ENCODE measurements around the gene CCDC121. TPM values are rescaled to one million over a fixed set of nuclear protein-coding genes. Genes with fewer than 3 reads are reported as not detected.

Gene CCDC121
- total RNA-seq, 4 donors from 2014 or later = 2.7 to 6.2 (median 5.2) TPM

DNA sequence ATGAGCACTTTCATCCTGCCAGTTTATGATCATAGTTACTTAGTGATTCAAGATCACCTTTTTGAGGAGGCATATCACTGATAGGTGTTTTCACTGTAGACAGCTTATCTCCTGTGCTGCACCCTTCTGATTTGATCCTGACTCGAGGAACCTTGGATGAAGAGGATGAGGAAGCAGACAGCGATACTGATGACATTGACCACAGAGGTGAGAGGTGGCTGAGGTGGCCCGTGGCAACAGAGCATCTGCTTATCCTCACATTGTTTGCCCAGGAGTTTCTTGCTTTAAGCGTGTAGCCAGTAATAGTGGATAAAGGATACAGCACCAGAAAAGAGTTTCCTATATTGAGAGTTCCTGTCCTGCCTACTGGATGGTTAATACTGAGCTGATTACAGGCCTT, 18.9 kb upstream of the CCDC121 start:
- no peaks in the 10 kb centered on the region for H3K4me1 ChIP-seq
- H3K4me3 ChIP-seq = no peak overlapping the region
- intact Hi-C loops (cut with DNase I) = no loop called here
- DNase-seq (ENCODE audit: extremely low spot score) = no peak
- peaks cover 56 to 99% (median 83%) of the 10 kb centered on the region in 4 donors for H3K36me3 ChIP-seq
- H3K27ac ChIP-seq (replicated peaks in 1 of 4) = no peak overlapping the region
- no peaks in the 10 kb centered on the region for H3K27me3 ChIP-seq
- TF ChIP-seq POLR2AphosphoS5 (IDR thresholded peaks at IDR 0.05) = no peak
- TF ChIP-seq, protein P1, sequence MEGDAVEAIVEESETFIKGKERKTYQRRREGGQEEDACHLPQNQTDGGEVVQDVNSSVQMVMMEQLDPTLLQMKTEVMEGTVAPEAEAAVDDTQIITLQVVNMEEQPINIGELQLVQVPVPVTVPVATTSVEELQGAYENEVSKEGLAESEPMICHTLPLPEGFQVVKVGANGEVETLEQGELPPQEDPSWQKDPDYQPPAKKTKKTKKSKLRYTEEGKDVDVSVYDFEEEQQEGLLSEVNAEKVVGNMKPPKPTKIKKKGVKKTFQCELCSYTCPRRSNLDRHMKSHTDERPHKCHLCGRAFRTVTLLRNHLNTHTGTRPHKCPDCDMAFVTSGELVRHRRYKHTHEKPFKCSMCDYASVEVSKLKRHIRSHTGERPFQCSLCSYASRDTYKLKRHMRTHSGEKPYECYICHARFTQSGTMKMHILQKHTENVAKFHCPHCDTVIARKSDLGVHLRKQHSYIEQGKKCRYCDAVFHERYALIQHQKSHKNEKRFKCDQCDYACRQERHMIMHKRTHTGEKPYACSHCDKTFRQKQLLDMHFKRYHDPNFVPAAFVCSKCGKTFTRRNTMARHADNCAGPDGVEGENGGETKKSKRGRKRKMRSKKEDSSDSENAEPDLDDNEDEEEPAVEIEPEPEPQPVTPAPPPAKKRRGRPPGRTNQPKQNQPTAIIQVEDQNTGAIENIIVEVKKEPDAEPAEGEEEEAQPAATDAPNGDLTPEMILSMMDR (IDR thresholded peaks at IDR 0.05) = no peak
- no peak for TF ChIP-seq POLR2A (IDR thresholded peaks at IDR 0.05; ENCODE audit: low read depth)
- TF ChIP-seq EP300 (IDR thresholded peaks at IDR 0.05) = no peak
- WGBS = 88% methylated on average over 4 of the region's 4 CpGs
- no peaks in the 10 kb centered on the region for H3K9me3 ChIP-seq

DNA sequence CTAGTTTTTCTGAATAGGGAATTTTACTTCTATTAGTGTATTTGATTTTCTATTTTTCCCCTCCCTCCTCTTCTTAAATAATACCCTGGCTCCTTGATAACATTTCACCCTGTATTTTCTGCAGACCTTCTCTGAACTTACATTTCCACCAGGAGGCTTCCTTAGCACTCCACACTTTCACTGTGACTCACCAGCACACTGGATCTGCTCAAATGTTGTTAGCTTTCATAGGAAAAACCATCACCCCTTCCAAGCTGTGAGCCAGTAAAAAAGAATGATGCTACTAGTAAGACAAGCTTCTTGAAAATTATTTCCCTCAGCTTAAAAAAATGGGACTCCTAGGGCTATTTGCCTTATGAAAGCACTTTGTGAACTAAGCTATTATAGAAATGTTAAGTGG, 18.5 kb upstream of the CCDC121 start:
- H3K27ac ChIP-seq (replicated peaks in 1 of 4) = no peak overlapping the region
- H3K27me3 ChIP-seq = no peaks in the 10 kb centered on the region
- TF ChIP-seq, protein P1 (IDR thresholded peaks at IDR 0.05) = no peak
- TF ChIP-seq POLR2A (IDR thresholded peaks at IDR 0.05; ENCODE audit: low read depth) (no peak), EP300 (IDR thresholded peaks at IDR 0.05) (no peak), POLR2AphosphoS5 (IDR thresholded peaks at IDR 0.05) (no peak)
- H3K9me3 ChIP-seq = no peaks in the 10 kb centered on the region
- intact Hi-C loops (cut with DNase I) = no loop called here
- DNase-seq (ENCODE audit: extremely low spot score) = no peak
- H3K36me3 ChIP-seq = peaks cover 57 to 99% (median 83%) of the 10 kb centered on the region in 4 donors
- no peak overlapping the region for H3K4me3 ChIP-seq
- no peaks in the 10 kb centered on the region for H3K4me1 ChIP-seq

DNA sequence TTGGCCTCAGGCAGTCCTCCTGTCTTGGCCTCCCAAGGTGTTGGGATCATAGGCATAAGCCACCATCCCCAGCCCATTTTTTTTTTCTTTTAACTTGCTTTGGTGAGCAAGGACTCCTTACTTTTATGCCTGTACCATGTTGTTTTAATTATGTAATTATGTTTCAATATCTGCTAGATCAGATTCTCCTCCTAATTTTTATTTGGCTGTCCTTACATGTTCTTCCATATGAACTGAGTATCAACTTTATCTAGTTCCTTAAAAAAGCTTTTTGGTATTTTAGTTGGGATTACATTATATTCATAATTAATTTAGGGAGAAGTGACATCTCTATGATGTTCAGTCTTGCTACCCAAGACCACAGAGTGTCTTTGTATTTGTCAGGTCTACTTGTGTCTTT, 16.4 kb upstream of the CCDC121 start:
- intact Hi-C loops (cut with DNase I) = no loop called here

DNA sequence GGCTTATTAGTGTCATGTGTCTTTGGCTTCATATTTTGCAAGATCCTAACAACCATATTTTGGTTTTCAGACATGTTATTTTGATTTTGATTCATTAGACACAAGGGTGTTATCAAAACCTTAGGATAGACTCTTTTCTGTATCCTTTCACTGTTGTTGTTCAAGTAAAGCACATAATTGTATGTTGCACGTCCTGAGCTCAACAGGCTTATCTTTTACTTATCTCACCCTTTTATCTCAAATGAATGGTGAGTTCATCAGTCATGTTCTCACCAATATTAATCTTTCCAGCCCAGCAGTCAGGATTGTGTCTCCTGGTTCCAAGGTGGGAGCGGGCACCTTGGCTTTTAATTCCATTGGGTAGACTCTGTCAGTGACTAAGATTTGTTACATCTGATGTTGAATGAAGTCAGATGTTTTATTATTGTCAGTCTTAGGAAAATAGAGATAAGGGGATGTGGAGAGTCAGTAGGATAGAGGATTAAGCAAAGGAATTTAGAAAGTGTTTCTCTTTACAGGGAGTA, 12.0 kb upstream of the CCDC121 start:
- H3K9me3 ChIP-seq = no peaks in the 10 kb centered on the region
- DNase-seq (ENCODE audit: extremely low spot score) = no peak
- intact Hi-C loops (cut with DNase I) = no loop called here
- no peak overlapping the region for H3K4me3 ChIP-seq
- no peaks in the 10 kb centered on the region for H3K4me1 ChIP-seq
- no peaks in the 10 kb centered on the region for H3K27me3 ChIP-seq
- H3K27ac ChIP-seq (replicated peaks in 1 of 4) = no peak overlapping the region
- peaks cover 64 to 99% (median 84%) of the 10 kb centered on the region in 4 donors for H3K36me3 ChIP-seq
- 87% methylated on average over 2 of the region's 2 CpGs for WGBS
- TF ChIP-seq POLR2AphosphoS5 (IDR thresholded peaks at IDR 0.05) (no peak), EP300 (IDR thresholded peaks at IDR 0.05) (no peak), POLR2A (IDR thresholded peaks at IDR 0.05; ENCODE audit: low read depth) (no peak)
- TF ChIP-seq, protein P1 (IDR thresholded peaks at IDR 0.05) = no peak

More for the DNA sequence above, 16.4 kb upstream of the CCDC121 start:
- no peak overlapping the region for H3K27ac ChIP-seq (replicated peaks in 1 of 4)
- peaks cover 52 to 99% (median 81%) of the 10 kb centered on the region in 4 donors for H3K36me3 ChIP-seq
- H3K4me3 ChIP-seq = no peak overlapping the region
- H3K4me1 ChIP-seq = no peaks in the 10 kb centered on the region
- H3K9me3 ChIP-seq = no peaks in the 10 kb centered on the region
- TF ChIP-seq EP300 (IDR thresholded peaks at IDR 0.05) = no peak
- TF ChIP-seq, protein P1 (IDR thresholded peaks at IDR 0.05) = no peak
- no peak for TF ChIP-seq POLR2A (IDR thresholded peaks at IDR 0.05; ENCODE audit: low read depth)
- no peak for TF ChIP-seq POLR2AphosphoS5 (IDR thresholded peaks at IDR 0.05)
- DNase-seq (ENCODE audit: extremely low spot score) = no peak
- no peaks in the 10 kb centered on the region for H3K27me3 ChIP-seq

DNA sequence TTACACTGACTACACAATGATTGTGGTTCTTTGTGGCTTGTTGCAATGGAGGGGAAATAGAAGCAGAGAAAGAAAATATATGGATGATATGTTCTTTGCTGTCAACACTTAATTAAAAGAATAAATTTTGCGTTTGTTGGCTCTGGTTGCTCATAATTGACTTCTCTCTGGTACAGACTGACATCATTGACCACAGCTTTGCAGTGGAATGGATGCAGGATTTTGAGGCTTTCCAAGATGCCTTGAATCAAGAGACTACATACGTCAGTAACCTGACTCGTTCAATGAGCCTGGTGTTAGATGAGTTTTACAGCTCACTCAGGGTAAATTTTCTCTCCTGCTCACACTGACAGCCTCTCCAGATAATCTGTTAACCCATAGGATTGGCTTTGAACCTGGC, 9.9 kb upstream of the CCDC121 start:
- H3K9me3 ChIP-seq = no peaks in the 10 kb centered on the region
- H3K4me1 ChIP-seq = no peaks in the 10 kb centered on the region
- 76% methylated on average over 3 of the region's 3 CpGs for WGBS
- H3K27ac ChIP-seq (replicated peaks in 1 of 4) = no peak overlapping the region
- no peak overlapping the region for H3K4me3 ChIP-seq
- peaks cover 74 to 100% (median 89%) of the 10 kb centered on the region in 4 donors for H3K36me3 ChIP-seq
- intact Hi-C loops (cut with DNase I) = no loop called here
- H3K27me3 ChIP-seq = no peaks in the 10 kb centered on the region
- DNase-seq (ENCODE audit: extremely low spot score) = no peak
- TF ChIP-seq, protein P1 (IDR thresholded peaks at IDR 0.05) = no peak
- no peak for TF ChIP-seq EP300 (IDR thresholded peaks at IDR 0.05)
- no peak for TF ChIP-seq POLR2AphosphoS5 (IDR thresholded peaks at IDR 0.05)
- no peak for TF ChIP-seq POLR2A (IDR thresholded peaks at IDR 0.05; ENCODE audit: low read depth)
